ENCODE data around the gene PDE6C. TPM values are rescaled to one million over a fixed set of nuclear protein-coding genes. Genes with fewer than 3 reads are reported as not detected.

PDE6C gene
- total RNA-seq, 1 donor: not detected

DNA sequence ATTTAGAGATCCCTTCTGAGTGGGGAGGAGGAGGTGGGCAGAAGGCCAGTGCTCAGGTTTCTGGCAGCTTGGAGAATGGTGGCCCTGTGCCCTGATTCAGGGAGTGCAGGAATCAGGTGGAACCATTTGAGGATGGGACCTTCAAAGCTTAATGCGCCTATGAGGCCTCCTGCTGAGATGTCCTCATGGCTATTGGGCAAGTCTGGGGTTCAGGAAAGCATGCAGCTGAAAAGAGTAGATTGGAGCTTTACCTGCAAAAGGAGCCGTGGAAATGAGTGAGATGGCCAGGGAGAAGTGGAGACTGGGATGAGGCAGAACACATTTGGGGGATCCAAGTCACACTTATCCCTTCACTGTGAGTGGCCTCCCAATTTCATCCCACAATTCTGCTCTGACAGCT lies 39.7 kb upstream of the PDE6C start:
- DNase-seq (ENCODE audit: low read depth): no peak
- no peak overlapping the region for H3K4me3 ChIP-seq (ENCODE audit: low read depth, low read length)
- TF ChIP-seq, protein P1, sequence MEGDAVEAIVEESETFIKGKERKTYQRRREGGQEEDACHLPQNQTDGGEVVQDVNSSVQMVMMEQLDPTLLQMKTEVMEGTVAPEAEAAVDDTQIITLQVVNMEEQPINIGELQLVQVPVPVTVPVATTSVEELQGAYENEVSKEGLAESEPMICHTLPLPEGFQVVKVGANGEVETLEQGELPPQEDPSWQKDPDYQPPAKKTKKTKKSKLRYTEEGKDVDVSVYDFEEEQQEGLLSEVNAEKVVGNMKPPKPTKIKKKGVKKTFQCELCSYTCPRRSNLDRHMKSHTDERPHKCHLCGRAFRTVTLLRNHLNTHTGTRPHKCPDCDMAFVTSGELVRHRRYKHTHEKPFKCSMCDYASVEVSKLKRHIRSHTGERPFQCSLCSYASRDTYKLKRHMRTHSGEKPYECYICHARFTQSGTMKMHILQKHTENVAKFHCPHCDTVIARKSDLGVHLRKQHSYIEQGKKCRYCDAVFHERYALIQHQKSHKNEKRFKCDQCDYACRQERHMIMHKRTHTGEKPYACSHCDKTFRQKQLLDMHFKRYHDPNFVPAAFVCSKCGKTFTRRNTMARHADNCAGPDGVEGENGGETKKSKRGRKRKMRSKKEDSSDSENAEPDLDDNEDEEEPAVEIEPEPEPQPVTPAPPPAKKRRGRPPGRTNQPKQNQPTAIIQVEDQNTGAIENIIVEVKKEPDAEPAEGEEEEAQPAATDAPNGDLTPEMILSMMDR (IDR thresholded peaks at IDR 0.05; ENCODE audit: insufficient read depth, low read depth, low read length): no peak

DNA sequence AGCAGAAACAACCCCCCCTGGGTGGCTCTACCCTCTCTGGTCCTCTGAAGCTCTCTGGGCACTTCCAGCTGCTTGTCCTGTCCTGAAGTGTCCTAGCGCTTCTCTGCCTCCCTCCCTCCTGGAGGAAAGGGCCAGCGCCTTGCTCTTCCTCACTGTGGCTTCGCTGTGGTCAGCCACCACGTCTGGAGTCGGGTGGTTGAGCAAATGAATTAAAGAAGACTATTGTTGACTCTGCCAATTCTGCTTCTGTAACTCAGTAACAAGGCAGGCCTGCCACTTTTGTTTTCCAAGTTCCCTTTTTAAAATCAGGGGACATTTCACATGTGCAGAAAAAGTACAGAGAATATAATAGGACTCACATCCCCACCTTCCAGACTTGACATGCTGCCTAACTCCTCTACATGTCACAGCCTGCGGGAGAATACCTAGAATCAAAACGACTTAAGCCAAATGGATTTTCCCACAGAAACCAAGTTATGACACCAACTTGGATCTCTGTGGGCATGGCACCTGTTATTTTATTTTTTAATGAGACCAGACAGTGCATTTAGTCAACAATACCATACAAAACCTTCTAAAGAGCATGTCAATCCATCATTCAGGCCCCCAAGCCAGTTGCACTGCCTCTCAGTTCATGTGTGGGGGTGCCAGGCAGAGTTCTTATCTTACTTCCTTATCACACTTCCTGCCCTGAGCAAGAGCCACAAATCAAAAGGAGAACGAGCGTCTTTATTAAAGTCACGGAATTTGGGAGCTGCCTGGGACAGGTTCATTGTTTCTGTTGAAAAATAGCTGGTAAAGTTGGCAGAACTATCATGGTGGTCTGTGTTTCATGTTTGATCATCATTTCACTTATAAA lies 39.1 kb upstream of the PDE6C start:
- no peak overlapping the region for H3K4me3 ChIP-seq (ENCODE audit: low read depth, low read length)
- TF ChIP-seq, protein P1 (IDR thresholded peaks at IDR 0.05; ENCODE audit: insufficient read depth, low read depth, low read length): no peak
- no peak for DNase-seq (ENCODE audit: low read depth)

DNA sequence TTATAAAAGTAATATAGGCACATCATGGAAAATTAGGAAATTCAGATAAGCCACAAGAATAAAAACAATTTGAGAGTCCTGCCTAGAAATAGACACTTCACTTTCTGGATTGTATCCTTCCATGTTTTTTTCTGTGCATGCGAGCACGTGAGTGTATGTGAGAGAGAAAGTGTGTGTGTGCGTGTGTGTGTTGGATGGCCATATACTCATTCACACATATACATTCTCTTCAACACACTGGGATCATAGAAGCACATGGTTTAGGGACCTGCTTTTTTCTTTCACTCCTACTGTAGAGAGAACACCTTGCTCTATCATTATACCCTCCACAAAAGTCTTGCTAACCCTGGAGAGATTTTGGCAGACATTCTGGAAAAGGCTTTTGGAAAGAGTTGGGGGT lies 38.4 kb upstream of the PDE6C start:
- no peak overlapping the region for H3K4me3 ChIP-seq (ENCODE audit: low read depth, low read length)
- TF ChIP-seq, protein P1 (IDR thresholded peaks at IDR 0.05; ENCODE audit: insufficient read depth, low read depth, low read length): no peak
- no peak for DNase-seq (ENCODE audit: low read depth)

DNA sequence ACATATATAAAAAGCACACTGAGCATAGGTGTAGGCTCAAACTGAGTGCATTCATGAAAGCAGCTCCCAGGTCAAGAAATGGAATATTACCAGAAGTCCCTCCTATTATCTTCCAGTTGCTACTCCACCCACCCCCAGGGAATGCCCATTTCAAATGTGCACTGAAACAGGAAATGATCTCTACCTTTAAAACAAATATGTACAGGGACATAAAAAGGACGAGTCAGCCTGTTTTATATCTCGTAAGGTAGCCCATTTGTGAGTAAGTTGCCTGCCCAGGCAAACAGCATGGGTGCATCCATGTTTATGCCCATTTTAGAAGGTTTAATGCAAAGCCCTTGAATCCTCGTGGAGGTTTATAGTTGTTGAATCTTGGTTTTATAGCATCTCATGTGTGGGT lies 35.4 kb upstream of the PDE6C start:
- TF ChIP-seq, protein P1 (IDR thresholded peaks at IDR 0.05; ENCODE audit: insufficient read depth, low read depth, low read length): no peak
- DNase-seq (ENCODE audit: low read depth): no peak
- H3K4me3 ChIP-seq (ENCODE audit: low read depth, low read length): no peak overlapping the region

DNA sequence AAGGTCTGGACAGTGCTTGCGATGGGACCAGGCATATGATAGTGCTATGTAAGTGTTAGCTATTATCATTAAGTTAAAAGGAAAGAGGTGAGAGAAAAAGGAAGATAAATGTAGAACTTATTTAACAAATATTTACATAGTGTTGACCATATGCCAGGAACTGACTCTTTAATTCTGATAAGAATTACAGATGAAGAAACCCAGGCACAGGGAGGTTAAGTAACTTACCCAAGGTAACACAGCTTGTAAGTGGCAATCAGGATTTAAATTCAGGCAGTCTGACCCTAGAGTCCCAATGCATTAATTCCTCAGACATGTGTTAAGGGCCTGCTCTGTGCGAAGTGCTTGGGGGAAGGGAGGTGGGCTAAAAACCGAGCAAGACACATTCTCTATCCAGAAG lies 34.8 kb upstream of the PDE6C start:
- TF ChIP-seq, protein P1 (IDR thresholded peaks at IDR 0.05; ENCODE audit: insufficient read depth, low read depth, low read length): no peak
- DNase-seq (ENCODE audit: low read depth): no peak
- H3K4me3 ChIP-seq (ENCODE audit: low read depth, low read length): no peak overlapping the region

DNA sequence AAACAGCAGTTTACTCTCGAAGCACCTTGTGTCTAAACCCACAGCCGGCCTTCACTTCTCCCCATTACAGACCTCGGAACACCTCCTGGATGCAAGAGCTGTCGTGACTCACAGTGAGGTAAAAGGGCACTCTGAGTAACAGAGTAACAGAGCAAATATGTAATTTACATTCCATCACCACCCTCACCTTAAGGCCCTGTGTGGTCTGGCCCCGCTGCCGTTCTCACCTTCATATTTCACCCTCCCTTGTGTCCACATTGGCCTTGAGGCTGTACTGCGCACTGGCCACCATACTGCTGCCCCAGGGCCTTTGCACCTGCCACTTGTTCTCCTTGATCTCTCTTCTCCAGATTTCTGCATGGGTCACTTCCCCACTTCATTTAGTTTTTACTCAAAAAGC lies 33.2 kb upstream of the PDE6C start:
- no peak for DNase-seq (ENCODE audit: low read depth)
- TF ChIP-seq, protein P1 (IDR thresholded peaks at IDR 0.05; ENCODE audit: insufficient read depth, low read depth, low read length): no peak
- no peak overlapping the region for H3K4me3 ChIP-seq (ENCODE audit: low read depth, low read length)
